Sigmoid colon (tissue), 7 donors: Measurements from ENCODE around the gene MGAT3. TPM values are rescaled to one million over a fixed set of nuclear protein-coding genes. Genes with fewer than 3 reads are reported as not detected.

ENCODE experiments used
- DNase-seq: peaks from one replicate; pipeline ENCODE4 v3.0.0-alpha.2; 2019
- H3K27ac ChIP-seq, 4 donors: fragments of 200-600 bp; sonication (generic); one replicate each; pipeline ENCODE4 v1.5.1; 2016 to 2019; ENCODE audit warnings: mild to moderate bottlenecking in 1 of 4
- H3K27me3 ChIP-seq, 3 donors: fragments of 200-600 bp; sonication (generic); one replicate each; pipeline ENCODE4 v1.5.1; 2019; ENCODE audit warnings: mild to moderate bottlenecking in 1 of 3
- H3K36me3 ChIP-seq, 4 donors: fragments of 200-600 bp; sonication (generic); one replicate each; pipeline ENCODE4 v1.5.1; 2016 to 2019
- H3K4me1 ChIP-seq, 4 donors: fragments of 200-600 bp; sonication (generic); one replicate each; pipeline ENCODE4 v1.5.1; 2017 to 2019
- H3K4me3 ChIP-seq, 4 donors: fragments of 200-600 bp; sonication (generic); one replicate each; pipeline ENCODE4 v1.5.1; 2017 to 2019; ENCODE audit warnings: mild to moderate bottlenecking in 2 of 4, moderate library complexity in 1 of 4
- H3K9me3 ChIP-seq, 4 donors: fragments of 200-600 bp in 3 of 4; sonication (generic) in 3 of 4; one replicate each; pipeline versions ENCODE4 v1.5.1 to v1.6.1; 2013 to 2019
- CTCF ChIP-seq, 4 experiments: fragments of 450-650 bp in 3 of 4; fragments of 200-600 bp in 1 of 4; IDR thresholded peaks; one replicate each; pipeline ENCODE4 v1.5.1; 2016 to 2019; ENCODE audit warnings: antibody characterized with exemption in 4 of 4, mild to moderate bottlenecking in 3 of 4, moderate library complexity in 2 of 4
- EP300 ChIP-seq, 4 donors: sonication (generic); formaldehyde crosslinking; IDR thresholded peaks; one replicate each; pipeline ENCODE4 v1.6.1; 2017; ENCODE audit warnings: antibody characterized with exemption in 4 of 4
- POLR2A ChIP-seq, 2 donors: fragments of 450-650 bp; IDR thresholded peaks; one replicate each; pipeline ENCODE4 v1.6.1; 2016; ENCODE audit warnings: antibody characterized with exemption in 2 of 2, mild to moderate bottlenecking in 2 of 2, moderate library complexity in 2 of 2
- POLR2AphosphoS5 ChIP-seq, 4 donors: sonication (generic); formaldehyde crosslinking; IDR thresholded peaks; one replicate each; pipeline ENCODE4 v1.6.1; 2017; ENCODE audit warnings: antibody characterized with exemption in 4 of 4
- whole genome bisulfite sequencing, 2 donors: extraction: QIAGEN DNeasy Blood & Tissue Kit; methylation state at CpG; one replicate each; pipeline ENCODE4 v1.1.7; 2013; 5-methylcytosine and 5-hydroxymethylcytosine counted together
- intact Hi-C: fragments of 100-400 bp; cut with DNase I; formaldehyde crosslinking; loops from one replicate; pipeline ENCODE4 v1.15.1; 2023
- polyA plus RNA-seq, 3 donors: library from polyadenylated mRNA; stranded (reverse); fragments of 200-250 nt; gene quantifications; one replicate each; pipeline ENCODE4 v1.2.3, GENCODE V29; 2013
- total RNA-seq, 4 donors: library from RNA; depleted of rRNA; stranded (reverse); fragments of >200 nt; gene quantifications; one replicate each; pipeline ENCODE4 v1.1.0, GENCODE V29; 2016
- donor health status: healthy with polysubstance abuse.
- donor health status: Bipolar disorder and iron deficiency.
- donor health status: healthy.

The MGAT3 gene
- total and polyA plus RNA-seq, 7 donors = 0.60 to 8.1 (median 1.1) TPM

- TF ChIP-seq CTCF (IDR thresholded peaks at IDR 0.05) = no peak
- no peak for TF ChIP-seq POLR2A (IDR thresholded peaks at IDR 0.05)
- TF ChIP-seq EP300 (IDR thresholded peaks at IDR 0.05) = no peak
- TF ChIP-seq POLR2AphosphoS5 (IDR thresholded peaks at IDR 0.05) = no peak
- intact Hi-C loops = no loop called here
- WGBS, 2 donors = 85 to 89% methylated on average over 9 of the region's 9 CpGs
- Histone ChIP-seq H3K4me3 (no peak overlapping the region), H3K36me3 (no peaks in the 10 kb centered on the region), H3K4me1 (no peaks in the 10 kb centered on the region), H3K27ac (no peak overlapping the region), H3K27me3 (peaks cover 0 to 53% (median 20%) of the 10 kb centered on the region in 3 donors), H3K9me3 (no peaks in the 10 kb centered on the region)
- DNase-seq = no peak
Observed at GRCh38 chr22:39445678-39446077, 11.1 kb upstream of the MGAT3 start.

GRCh38 chr22:39446239-39446721 lies 10.5 kb upstream of the MGAT3 start:
- Histone ChIP-seq H3K9me3 (no peaks in the 10 kb centered on the region), H3K4me1 (no peaks in the 10 kb centered on the region), H3K36me3 (no peaks in the 10 kb centered on the region), H3K27ac (no peak overlapping the region), H3K27me3 (peaks cover 0 to 47% (median 14%) of the 10 kb centered on the region in 3 donors), H3K4me3 (no peak overlapping the region)
- no peak for DNase-seq
- WGBS, 2 donors = 25 to 54% methylated on average over 13 of the region's 13 CpGs
- intact Hi-C loops = no loop called here
- no peak for TF ChIP-seq CTCF (IDR thresholded peaks at IDR 0.05)
- no peak for TF ChIP-seq POLR2AphosphoS5 (IDR thresholded peaks at IDR 0.05)
- no peak for TF ChIP-seq POLR2A (IDR thresholded peaks at IDR 0.05)

- Histone ChIP-seq H3K27me3 (peaks cover 0 to 27% (median 4%) of the 10 kb centered on the region in 3 donors), H3K27ac (no peak overlapping the region), H3K36me3 (no peaks in the 10 kb centered on the region), H3K4me3 (no peak overlapping the region), H3K9me3 (no peaks in the 10 kb centered on the region), H3K4me1 (no peaks in the 10 kb centered on the region)
- TF ChIP-seq POLR2A (IDR thresholded peaks at IDR 0.05) (no peak), POLR2AphosphoS5 (IDR thresholded peaks at IDR 0.05) (no peak), CTCF (IDR thresholded peaks at IDR 0.05) (no peak), EP300 (IDR thresholded peaks at IDR 0.05) (no peak)
- 61 to 64% methylated on average over 19 of the region's 19 CpGs for WGBS, 2 donors
- intact Hi-C loops = no loop called here
- DNase-seq = no peak
Observed at GRCh38 chr22:39448205-39449054, 8.4 kb upstream of the MGAT3 start.

- H3K36me3 ChIP-seq = no peaks in the 10 kb centered on the region
- WGBS, 2 donors = 71 to 81% methylated on average over 6 of the region's 6 CpGs
- peaks cover 0 to 19% (median 0%) of the 10 kb centered on the region in 3 donors for H3K27me3 ChIP-seq
- H3K27ac ChIP-seq = no peak overlapping the region
- H3K4me1 ChIP-seq = no peaks in the 10 kb centered on the region
- no peak overlapping the region for H3K4me3 ChIP-seq
- DNase-seq = no peak
- intact Hi-C loops = no loop called here
- TF ChIP-seq CTCF (IDR thresholded peaks at IDR 0.05) (no peak), EP300 (IDR thresholded peaks at IDR 0.05) (no peak), POLR2A (IDR thresholded peaks at IDR 0.05) (no peak), POLR2AphosphoS5 (IDR thresholded peaks at IDR 0.05) (no peak)
- H3K9me3 ChIP-seq = no peaks in the 10 kb centered on the region
Observed at GRCh38 chr22:39449708-39450107, 7.1 kb upstream of the MGAT3 start.
